ENCODE measurements around the gene RNF169. TPM values are rescaled to one million over a fixed set of nuclear protein-coding genes. Genes with fewer than 3 reads are reported as not detected.

Gene RNF169
- total and polyA plus RNA-seq, 9 of the 15 experiments (the other 6 are each of a cell fraction or from before 2014, with no cell fraction given): 0.68 to 18.1 (median 10.1) TPM

GRCh38 chr11:74710281-74710938, 38.2 kb upstream of the RNF169 start (continued):
- peak; percentile 69 for TF ChIP-seq JUND (IDR thresholded peaks at IDR 0.05; ENCODE audit: borderline replicate concordance, low read depth, low read length)
- no peak; the same call in 2 of the 3 replicates for TF ChIP-seq JUND (tag; IDR thresholded peaks at IDR 0.05; ENCODE audit: borderline replicate concordance, low read depth, low read length)
- peak; percentile 80 for TF ChIP-seq TBP (optimal IDR thresholded peaks at IDR 0.05; ENCODE audit: low read depth, low read length)
- TF ChIP-seq MAFG (tag; conservative IDR thresholded peaks at IDR 0.05): peak; percentile 93
- TF ChIP-seq DPF2 (IDR thresholded peaks at IDR 0.05): 0 out of 2 replicates have a peak, but pooled peaks have one; percentile 60
- no peak for TF ChIP-seq HNRNPUL1 (IDR thresholded peaks at IDR 0.05; ENCODE audit: low read length)
- no peak for TF ChIP-seq CREB3 (tag; conservative IDR thresholded peaks at IDR 0.05; ENCODE audit: low read depth)
- no peak for TF ChIP-seq KDM2B (CRISPR knock-in tag; IDR thresholded peaks at IDR 0.05)
- TF ChIP-seq NFE2 (IDR thresholded peaks at IDR 0.05; ENCODE audit: low read depth): peak; percentile 87

GRCh38 chr11:74713686-74714085, 35.0 kb upstream of the RNF169 start:
- WGBS (ENCODE audit: insufficient coverage, low coverage, missing lambda C conversion rate): 16% methylated on average over 4 of the region's 4 CpGs
- no peak overlapping the region for H3K4me3 ChIP-seq
- no peak overlapping the region for H3K27ac ChIP-seq (ENCODE audit: extremely low read depth, low read depth, low read length)
- no peaks in the 10 kb centered on the region for H3K9me1 ChIP-seq (ENCODE audit: control insufficient read depth, insufficient read depth, low read length)
- no peak for TF ChIP-seq ZNF436 (CRISPR knock-in tag; IDR thresholded peaks at IDR 0.05)
- no peak for TF ChIP-seq GTF2A2 (tag; IDR thresholded peaks at IDR 0.05)
- TF ChIP-seq EHMT2 (IDR thresholded peaks at IDR 0.05): no peak
- no peak for TF ChIP-seq SREBF1 (IDR thresholded peaks at IDR 0.05; ENCODE audit: borderline replicate concordance, low read depth, low read length)
- TF ChIP-seq ZNF76 (CRISPR knock-in tag; IDR thresholded peaks at IDR 0.05; ENCODE audit: borderline replicate concordance): no peak
- no peak for TF ChIP-seq PCBP2 (IDR thresholded peaks at IDR 0.05; ENCODE audit: low read depth, low read length, poor library complexity, severe bottlenecking)
- TF ChIP-seq CBX5 (IDR thresholded peaks at IDR 0.05; ENCODE audit: borderline replicate concordance, low read depth): no peak
- no peak for TF ChIP-seq HLTF (IDR thresholded peaks at IDR 0.05)
- no peak for TF ChIP-seq POLR2AphosphoS5 (IDR thresholded peaks at IDR 0.05; ENCODE audit: control insufficient read depth, insufficient read depth, low read depth, low read length)
- H3K79me2 ChIP-seq (ENCODE audit: control insufficient read depth, insufficient read depth, low read length): no peaks in the 10 kb centered on the region
- no peak overlapping the region for H3K9ac ChIP-seq (ENCODE audit: insufficient read depth in 1 of 2, low read depth in 2 of 2, low read length in 2 of 2)
- DNase-seq (ENCODE audit: extremely low read depth in 1 of 4, low spot score in 3 of 4) (no peak), ATAC-seq (no peak), FAIRE-seq (no peak)
- intact Hi-C loops (cut with micrococcal nuclease): no loop called here
- ChIA-PET CTCF (ENCODE audit: low intra/inter-chr PET ratio) (no interaction called here), POLR2A (no interaction called here)
- no peaks in the 10 kb centered on the region for H4K20me1 ChIP-seq (replicated peaks; ENCODE audit: control insufficient read depth, insufficient read depth, low read length)
- H3K27me3 ChIP-seq (ENCODE audit: control insufficient read depth in 2 of 2, insufficient read depth in 2 of 2, low read length in 2 of 2): peaks cover under 1 to 10% of the 10 kb centered on the region in 2 experiments; a peak in 2 of 5 replicates
- no peak overlapping the region for H3K4me2 ChIP-seq (ENCODE audit: insufficient read depth, low read length)
- H3K36me3 ChIP-seq (ENCODE audit: control insufficient read depth, insufficient read depth, low read length): no peaks in the 10 kb centered on the region
- no TSS peak for BruUV-seq (replicated peaks)
- no peak overlapping the region for H2AFZ ChIP-seq (ENCODE audit: low read depth, low read length)
- no peaks in the 10 kb centered on the region for H3K9me3 ChIP-seq (replicated peaks; ENCODE audit: control insufficient read depth, insufficient read depth, low read depth, low read length)
- peaks cover 6 to 15% of the 10 kb centered on the region in 2 experiments; a peak in 4 of 5 replicates for H3K4me1 ChIP-seq (replicated peaks in 1 of 2; ENCODE audit: control insufficient read depth in 2 of 2, insufficient read depth in 2 of 2, low read length in 2 of 2)
- in situ Hi-C loops (cut with MboI): no loop called here

All from K562 (cell line).